ENCODE measurements around the gene PDCD10. TPM values are rescaled to one million over a fixed set of nuclear protein-coding genes. Genes with fewer than 3 reads are reported as not detected.
A peak's percentile ranks its signal among the peaks of the same experiment; 100 is the strongest.

The PDCD10 gene
- total RNA-seq, 1 donor from 2014 or later, result 117 TPM

DNA sequence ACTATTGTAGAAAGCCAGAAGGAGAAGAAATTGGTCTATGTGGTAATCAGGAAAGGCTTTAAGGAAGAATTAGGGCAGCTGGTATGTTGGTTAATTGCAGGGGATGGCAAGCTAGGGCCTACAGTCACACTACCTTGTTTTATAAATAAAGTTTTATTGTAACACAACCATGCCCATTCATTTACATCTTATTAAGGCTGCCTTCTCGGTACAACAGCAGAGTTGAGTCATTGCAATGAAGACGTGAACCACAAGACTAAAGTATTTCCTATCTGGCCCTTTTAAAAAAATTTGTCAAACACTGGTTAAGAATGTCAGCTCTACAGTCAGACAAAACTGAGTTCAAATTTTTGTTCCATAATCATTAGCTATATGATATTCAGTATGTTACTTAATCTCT is 9.1 kb upstream of the PDCD10 start:
- Histone ChIP-seq H3K4me2 (no peak overlapping the region), H3K4me3 (no peak overlapping the region), H3K36me3 (no peaks in the 10 kb centered on the region), H4K20me1 (ENCODE audit: low read depth) (peaks cover 2% of the 10 kb centered on the region), H2AFZ (replicated peaks) (no peak overlapping the region), H3K9ac (no peak overlapping the region), H3K79me2 (ENCODE audit: low read depth) (no peaks in the 10 kb centered on the region), H3K9me3 (ENCODE audit: low read depth) (no peaks in the 10 kb centered on the region), H3K4me1 (no peaks in the 10 kb centered on the region), H3K27ac (no peak overlapping the region), H3F3A (ENCODE audit: low read depth) (no peaks in the 10 kb centered on the region), H3K27me3 (no peaks in the 10 kb centered on the region)
- TF ChIP-seq EZH2 (IDR thresholded peaks at IDR 0.05), result no peak
- no peak for TF ChIP-seq EZH2phosphoT487 (IDR thresholded peaks at IDR 0.05)
- TF ChIP-seq, protein P1, sequence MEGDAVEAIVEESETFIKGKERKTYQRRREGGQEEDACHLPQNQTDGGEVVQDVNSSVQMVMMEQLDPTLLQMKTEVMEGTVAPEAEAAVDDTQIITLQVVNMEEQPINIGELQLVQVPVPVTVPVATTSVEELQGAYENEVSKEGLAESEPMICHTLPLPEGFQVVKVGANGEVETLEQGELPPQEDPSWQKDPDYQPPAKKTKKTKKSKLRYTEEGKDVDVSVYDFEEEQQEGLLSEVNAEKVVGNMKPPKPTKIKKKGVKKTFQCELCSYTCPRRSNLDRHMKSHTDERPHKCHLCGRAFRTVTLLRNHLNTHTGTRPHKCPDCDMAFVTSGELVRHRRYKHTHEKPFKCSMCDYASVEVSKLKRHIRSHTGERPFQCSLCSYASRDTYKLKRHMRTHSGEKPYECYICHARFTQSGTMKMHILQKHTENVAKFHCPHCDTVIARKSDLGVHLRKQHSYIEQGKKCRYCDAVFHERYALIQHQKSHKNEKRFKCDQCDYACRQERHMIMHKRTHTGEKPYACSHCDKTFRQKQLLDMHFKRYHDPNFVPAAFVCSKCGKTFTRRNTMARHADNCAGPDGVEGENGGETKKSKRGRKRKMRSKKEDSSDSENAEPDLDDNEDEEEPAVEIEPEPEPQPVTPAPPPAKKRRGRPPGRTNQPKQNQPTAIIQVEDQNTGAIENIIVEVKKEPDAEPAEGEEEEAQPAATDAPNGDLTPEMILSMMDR (IDR thresholded peaks at IDR 0.05), result no peak
- H3K36me3 Mint-ChIP-seq, result no peaks in the 10 kb centered on the region
- H3K27ac Mint-ChIP-seq, result no peak overlapping the region
- H3K4me1 Mint-ChIP-seq, result no peaks in the 10 kb centered on the region
- H3K4me3 Mint-ChIP-seq, result no peak overlapping the region
- DNase-seq (ENCODE audit: low spot score), result no peak
- H3K27me3 Mint-ChIP-seq (ENCODE audit: insufficient read depth, low read depth), result no peaks in the 10 kb centered on the region
- H3K9me3 Mint-ChIP-seq, result no peaks in the 10 kb centered on the region

DNA sequence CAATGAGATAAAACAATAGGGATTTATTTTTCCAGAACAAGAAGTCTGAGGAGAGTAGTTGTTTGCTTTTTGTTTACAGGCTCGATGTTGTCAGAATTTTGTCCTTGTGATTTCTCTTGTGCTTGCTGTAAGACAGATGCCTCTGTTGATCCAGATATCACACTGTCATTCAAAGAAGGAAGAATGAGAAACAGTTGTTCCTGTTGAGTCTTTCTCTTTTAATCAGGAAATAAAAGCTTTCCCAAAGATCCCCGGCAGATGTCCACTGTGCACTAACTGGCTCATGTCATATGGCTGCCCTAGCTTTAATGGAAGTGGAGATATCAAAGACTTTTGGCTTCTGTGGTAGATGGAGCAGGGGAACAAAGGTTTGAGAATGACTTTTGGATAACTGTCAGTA is 7.6 kb upstream of the PDCD10 start:
- Histone ChIP-seq H2AFZ (replicated peaks) (no peak overlapping the region), H3K79me2 (ENCODE audit: low read depth) (no peaks in the 10 kb centered on the region), H3K9ac (no peak overlapping the region), H3K36me3 (no peaks in the 10 kb centered on the region), H3K4me1 (no peaks in the 10 kb centered on the region), H4K20me1 (ENCODE audit: low read depth) (peaks cover 2% of the 10 kb centered on the region), H3K4me3 (no peak overlapping the region), H3K27me3 (no peaks in the 10 kb centered on the region), H3K9me3 (ENCODE audit: low read depth) (no peaks in the 10 kb centered on the region), H3F3A (ENCODE audit: low read depth) (no peaks in the 10 kb centered on the region), H3K27ac (no peak overlapping the region), H3K4me2 (no peak overlapping the region)
- Mint-ChIP-seq H3K4me3 (no peak overlapping the region), H3K27me3 (ENCODE audit: insufficient read depth, low read depth) (no peaks in the 10 kb centered on the region), H3K4me1 (no peaks in the 10 kb centered on the region), H3K27ac (no peak overlapping the region), H3K36me3 (no peaks in the 10 kb centered on the region), H3K9me3 (no peaks in the 10 kb centered on the region)
- DNase-seq (ENCODE audit: low spot score), result no peak
- TF ChIP-seq EZH2phosphoT487 (IDR thresholded peaks at IDR 0.05), result no peak

DNA sequence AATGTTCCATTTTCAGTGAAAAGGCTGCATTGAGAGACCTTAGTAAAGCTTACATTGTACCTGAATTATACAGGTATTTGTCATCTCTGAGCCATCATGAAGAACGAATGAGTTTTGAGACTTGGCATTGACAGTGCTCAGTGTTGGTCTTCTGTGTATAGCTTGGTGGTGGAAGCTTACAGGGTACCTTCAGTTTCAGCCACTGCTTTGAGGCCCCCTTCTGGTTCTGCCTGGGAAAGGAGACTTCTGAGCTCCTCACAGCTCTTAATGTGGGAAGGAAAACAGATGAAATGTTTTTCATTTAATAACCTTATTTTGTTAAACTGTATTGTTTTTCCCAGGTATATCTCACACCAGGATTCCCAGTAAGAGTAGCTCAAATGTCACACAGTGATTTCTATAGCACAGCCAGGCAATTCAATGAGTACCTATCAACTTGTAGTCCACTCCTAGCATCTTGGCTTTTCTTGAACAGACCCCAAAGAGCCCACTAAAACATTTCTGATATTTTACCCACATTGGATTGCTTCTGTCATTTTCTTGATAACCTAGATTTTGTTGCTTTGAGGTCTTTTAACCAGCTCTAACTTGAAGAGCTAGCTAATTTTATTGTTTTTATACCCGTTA is 6.4 kb upstream of the PDCD10 start:
- H3K27me3 ChIP-seq, result no peaks in the 10 kb centered on the region
- no peaks in the 10 kb centered on the region for H3K36me3 Mint-ChIP-seq
- no peaks in the 10 kb centered on the region for H3K4me1 Mint-ChIP-seq
- H3K36me3 ChIP-seq, result no peaks in the 10 kb centered on the region
- H3K9ac ChIP-seq, result no peak overlapping the region
- DNase-seq (ENCODE audit: low spot score), result peak; percentile 56
- peaks cover 8% of the 10 kb centered on the region for H3K79me2 ChIP-seq (ENCODE audit: low read depth)
- H3K4me1 ChIP-seq, result peaks cover 7% of the 10 kb centered on the region
- TF ChIP-seq, protein P1 (IDR thresholded peaks at IDR 0.05), result peak; percentile 55
- TF ChIP-seq EZH2phosphoT487 (IDR thresholded peaks at IDR 0.05), result no peak
- TF ChIP-seq EZH2 (IDR thresholded peaks at IDR 0.05), result no peak
- H3K4me3 ChIP-seq, result no peak overlapping the region
- H3K4me3 Mint-ChIP-seq, result no peak overlapping the region
- H3K27ac ChIP-seq, result no peak overlapping the region
- H4K20me1 ChIP-seq (ENCODE audit: low read depth), result peaks cover 2% of the 10 kb centered on the region
- H3F3A ChIP-seq (ENCODE audit: low read depth), result peaks cover 2% of the 10 kb centered on the region
- no peaks in the 10 kb centered on the region for H3K9me3 ChIP-seq (ENCODE audit: low read depth)
- no peak overlapping the region for H2AFZ ChIP-seq (replicated peaks)
- no peak overlapping the region for H3K4me2 ChIP-seq
- H3K27ac Mint-ChIP-seq, result no peak overlapping the region
- no peaks in the 10 kb centered on the region for H3K27me3 Mint-ChIP-seq (ENCODE audit: insufficient read depth, low read depth)
- no peaks in the 10 kb centered on the region for H3K9me3 Mint-ChIP-seq

DNA sequence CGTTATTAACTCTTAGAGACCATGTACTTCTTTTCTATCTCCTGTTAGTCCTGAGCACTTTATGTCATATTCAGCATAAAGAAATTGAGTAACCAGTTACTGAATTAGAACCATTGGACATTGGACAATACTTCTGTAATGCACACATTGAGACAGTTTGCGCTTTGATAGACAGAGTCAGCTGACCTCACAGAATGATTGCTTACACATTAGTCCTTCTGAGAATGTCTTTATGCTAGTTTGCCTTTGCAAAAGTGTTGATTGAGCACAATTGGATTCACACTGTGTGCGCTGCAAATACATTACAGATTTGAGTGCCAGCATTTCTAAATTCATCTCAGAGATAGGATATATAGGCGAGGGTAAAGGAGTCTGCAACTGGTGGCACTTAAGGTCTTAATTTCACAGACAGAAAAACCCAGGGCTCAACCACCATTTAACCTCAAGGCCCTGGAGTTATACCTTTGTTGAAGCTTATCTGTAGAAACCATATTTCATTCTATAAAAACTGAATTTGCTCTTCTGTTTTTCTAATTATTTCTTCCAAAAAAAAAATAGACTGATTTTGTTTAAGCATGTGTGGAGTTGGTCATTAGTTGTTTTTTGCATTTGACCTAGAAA is 4.6 kb upstream of the PDCD10 start:
- Histone ChIP-seq H3K9ac (no peak overlapping the region), H3K27ac (no peak overlapping the region), H3K36me3 (no peaks in the 10 kb centered on the region), H3K27me3 (no peaks in the 10 kb centered on the region), H3K79me2 (ENCODE audit: low read depth) (peaks cover 9% of the 10 kb centered on the region), H3K9me3 (ENCODE audit: low read depth) (no peaks in the 10 kb centered on the region), H3K4me2 (no peak overlapping the region), H3F3A (ENCODE audit: low read depth) (peaks cover 12% of the 10 kb centered on the region), H3K4me3 (no peak overlapping the region), H4K20me1 (ENCODE audit: low read depth) (peaks cover 3% of the 10 kb centered on the region), H3K4me1 (peaks cover 7% of the 10 kb centered on the region), H2AFZ (replicated peaks) (no peak overlapping the region)
- no peaks in the 10 kb centered on the region for H3K9me3 Mint-ChIP-seq
- H3K36me3 Mint-ChIP-seq, result no peaks in the 10 kb centered on the region
- no peaks in the 10 kb centered on the region for H3K4me1 Mint-ChIP-seq
- no peak for DNase-seq (ENCODE audit: low spot score)
- H3K27ac Mint-ChIP-seq, result no peak overlapping the region
- H3K4me3 Mint-ChIP-seq, result no peak overlapping the region
- TF ChIP-seq, protein P1 (IDR thresholded peaks at IDR 0.05), result no peak
- TF ChIP-seq EZH2phosphoT487 (IDR thresholded peaks at IDR 0.05) (no peak), EZH2 (IDR thresholded peaks at IDR 0.05) (no peak)
- no peaks in the 10 kb centered on the region for H3K27me3 Mint-ChIP-seq (ENCODE audit: insufficient read depth, low read depth)

All from neural progenitor cell (in vitro differentiated cells).